Right atrium auricular region (tissue), 2 donors: ENCODE data around the gene MED28. TPM values are rescaled to one million over a fixed set of nuclear protein-coding genes. Genes with fewer than 3 reads are reported as not detected.
A peak's percentile ranks its signal among the peaks of the same experiment; 100 is the strongest.
"Not testable (repeated sequence)": the region's sequence is repeated elsewhere in the genome, so short reads cannot be mapped to it uniquely, and the experiment has no call there.

Experiments
- DNase-seq: peaks from one replicate; pipeline ENCODE4 v3.0.0-alpha.2; 2019; ENCODE audit warnings: low spot score
- H3K27ac ChIP-seq, 2 donors: fragments of 200-600 bp; sonication (generic); 1 replicate in 1 of 2; 2 replicates in 1 of 2; pipeline ENCODE4 v1.5.1; 2016 to 2019
- H3K27me3 ChIP-seq, 2 donors: fragments of 200-600 bp; sonication (generic); one replicate each; pipeline versions ENCODE4 v1.5.1 to v1.6.0; 2017 to 2019
- H3K36me3 ChIP-seq: fragments of 200-600 bp; sonication (generic); one replicate; pipeline ENCODE4 v1.5.1; 2016
- H3K4me1 ChIP-seq, 2 donors: fragments of 200-600 bp; sonication (generic); one replicate each; pipeline versions ENCODE4 v1.5.1 to v1.6.0; 2017 to 2019
- H3K4me3 ChIP-seq, 2 donors: fragments of 200-600 bp; sonication (generic); 1 replicate in 1 of 2; 2 replicates in 1 of 2; pipeline ENCODE4 v1.5.1; 2017 to 2019; ENCODE audit warnings: mild to moderate bottlenecking in 1 of 2, moderate library complexity in 1 of 2
- H3K9me3 ChIP-seq, 2 donors: fragments of 200-600 bp; sonication (generic); one replicate each; pipeline ENCODE4 v1.5.1; 2019
- total RNA-seq, 2 donors: library from RNA; depleted of rRNA; stranded (reverse); fragments of >200 nt; gene quantifications; one replicate each; pipeline ENCODE4 v1.1.0, GENCODE V29; 2016
- TF ChIP-seq, protein P1 (sequence below), 2 donors: fragments of 200-600 bp; sonication (generic); IDR thresholded peaks; one replicate each; pipeline ENCODE4 v1.5.1; 2019; ENCODE audit warnings: antibody characterized with exemption in 2 of 2

Gene MED28, protein sequence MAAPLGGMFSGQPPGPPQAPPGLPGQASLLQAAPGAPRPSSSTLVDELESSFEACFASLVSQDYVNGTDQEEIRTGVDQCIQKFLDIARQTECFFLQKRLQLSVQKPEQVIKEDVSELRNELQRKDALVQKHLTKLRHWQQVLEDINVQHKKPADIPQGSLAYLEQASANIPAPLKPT
- 1 to 10 TPM; 5.1 to 5.9 TPM for total RNA-seq

DNA sequence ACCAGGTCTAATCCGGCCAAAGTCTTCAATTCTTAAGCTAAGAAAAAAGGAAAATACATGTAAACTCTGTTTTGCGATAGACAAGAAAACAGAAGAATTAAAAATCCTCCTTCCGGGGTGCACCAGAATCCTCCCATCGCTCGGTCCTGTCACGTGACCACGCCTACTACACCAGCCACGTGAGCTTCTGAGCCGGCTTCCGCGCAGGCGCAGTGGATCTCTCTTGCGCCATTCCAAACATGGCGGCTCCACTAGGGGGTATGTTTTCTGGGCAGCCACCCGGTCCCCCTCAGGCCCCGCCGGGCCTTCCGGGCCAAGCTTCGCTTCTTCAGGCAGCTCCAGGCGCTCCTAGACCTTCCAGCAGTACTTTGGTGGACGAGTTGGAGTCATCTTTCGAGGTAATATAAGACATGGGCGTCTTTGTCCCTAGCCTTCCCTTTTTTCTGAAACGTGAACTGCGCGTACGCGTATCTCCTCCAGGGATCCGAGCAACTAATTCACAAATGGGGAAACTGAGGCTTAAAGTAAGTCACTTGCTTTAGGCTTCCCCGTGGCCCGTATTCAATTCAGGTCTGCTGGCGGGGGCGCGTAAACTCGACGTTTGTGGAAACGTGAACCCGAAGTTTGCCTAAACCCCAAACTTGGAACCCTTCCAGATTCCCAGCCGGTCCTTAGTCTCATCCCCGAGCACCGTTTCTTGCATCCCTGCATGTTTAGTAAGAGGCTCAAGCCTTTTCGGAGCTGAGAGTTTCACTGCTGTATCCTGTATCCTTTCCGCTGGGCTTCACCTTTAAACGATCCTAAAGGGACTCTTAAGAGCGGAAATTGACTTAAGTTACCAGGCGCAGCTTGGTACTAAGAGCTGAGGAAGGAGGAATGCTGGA lies at the start of gene MED28:
Gene MED28, plus strand, starts transcription at position 226 of the 884 bp plus-strand sequence. Its CDS starts 14 bp downstream, at position 240.
- TF ChIP-seq, protein P1, sequence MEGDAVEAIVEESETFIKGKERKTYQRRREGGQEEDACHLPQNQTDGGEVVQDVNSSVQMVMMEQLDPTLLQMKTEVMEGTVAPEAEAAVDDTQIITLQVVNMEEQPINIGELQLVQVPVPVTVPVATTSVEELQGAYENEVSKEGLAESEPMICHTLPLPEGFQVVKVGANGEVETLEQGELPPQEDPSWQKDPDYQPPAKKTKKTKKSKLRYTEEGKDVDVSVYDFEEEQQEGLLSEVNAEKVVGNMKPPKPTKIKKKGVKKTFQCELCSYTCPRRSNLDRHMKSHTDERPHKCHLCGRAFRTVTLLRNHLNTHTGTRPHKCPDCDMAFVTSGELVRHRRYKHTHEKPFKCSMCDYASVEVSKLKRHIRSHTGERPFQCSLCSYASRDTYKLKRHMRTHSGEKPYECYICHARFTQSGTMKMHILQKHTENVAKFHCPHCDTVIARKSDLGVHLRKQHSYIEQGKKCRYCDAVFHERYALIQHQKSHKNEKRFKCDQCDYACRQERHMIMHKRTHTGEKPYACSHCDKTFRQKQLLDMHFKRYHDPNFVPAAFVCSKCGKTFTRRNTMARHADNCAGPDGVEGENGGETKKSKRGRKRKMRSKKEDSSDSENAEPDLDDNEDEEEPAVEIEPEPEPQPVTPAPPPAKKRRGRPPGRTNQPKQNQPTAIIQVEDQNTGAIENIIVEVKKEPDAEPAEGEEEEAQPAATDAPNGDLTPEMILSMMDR (IDR thresholded peaks at IDR 0.05), result peak in 1 of 2 donors; percentile 40
- H3K4me1 ChIP-seq, result peaks cover 0 to 43% of the 10 kb centered on the region in 2 donors

DNA sequence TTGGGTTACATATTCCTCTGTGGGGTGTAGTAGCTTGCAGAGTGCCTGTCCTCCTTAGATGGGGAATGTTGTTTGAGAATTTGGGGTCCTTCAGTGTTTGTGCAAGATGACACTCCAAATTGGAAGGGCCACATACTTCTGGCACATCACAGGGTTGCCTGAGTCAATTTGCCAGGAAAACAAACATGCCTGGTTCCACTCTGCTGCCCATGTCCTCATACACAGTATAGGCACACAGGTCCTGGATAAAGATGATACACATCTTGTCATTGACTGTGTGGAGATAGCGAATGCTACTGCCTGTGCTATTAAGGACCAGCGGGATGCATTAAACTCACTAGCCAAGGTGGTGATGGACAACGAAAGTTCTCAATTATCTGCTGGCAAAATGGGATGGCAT lies 48.6 kb upstream of the MED28 start:
- TF ChIP-seq, protein P1 (IDR thresholded peaks at IDR 0.05), result no peak
- Histone ChIP-seq H3K27ac (no peak overlapping the region), H3K36me3 (no peaks in the 10 kb centered on the region), H3K27me3 (no peaks in the 10 kb centered on the region), H3K9me3 (no peaks in the 10 kb centered on the region), H3K4me1 (no peaks in the 10 kb centered on the region), H3K4me3 (no peak overlapping the region)
- DNase-seq, result no peak

More for the DNA sequence above, at the start of gene MED28:
- Histone ChIP-seq H3K27me3 (no peaks in the 10 kb centered on the region), H3K4me3 (peak within 1 kb of the TSS; percentile 85 to 94), H3K36me3 (no peaks in the 10 kb centered on the region), H3K27ac (peak within 1 kb of the TSS; percentile 83 to 88), H3K9me3 (no peaks in the 10 kb centered on the region)
- DNase-seq, result peak; percentile 98

DNA sequence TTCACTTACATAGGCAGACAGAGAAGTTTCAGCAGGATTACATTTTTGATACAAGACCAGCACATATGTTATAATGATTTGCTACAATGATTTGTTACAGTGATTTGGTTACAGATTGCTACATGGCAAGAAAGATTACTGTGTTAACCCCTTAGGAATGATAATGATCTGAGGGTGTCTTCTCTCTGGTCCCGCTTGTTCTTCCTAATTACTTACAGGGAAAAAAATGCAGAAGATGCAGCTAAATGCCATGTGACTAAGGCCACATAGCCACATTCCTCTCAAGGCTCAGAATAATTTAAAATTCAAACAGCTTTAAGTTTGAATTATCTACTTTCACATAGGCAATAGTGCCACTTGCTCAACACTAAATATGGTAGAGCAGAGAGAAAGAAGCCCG lies 47.2 kb upstream of the MED28 start:
- Histone ChIP-seq H3K4me3 (no peak overlapping the region), H3K27ac (no peak overlapping the region), H3K4me1 (no peaks in the 10 kb centered on the region), H3K27me3 (no peaks in the 10 kb centered on the region), H3K36me3 (no peaks in the 10 kb centered on the region), H3K9me3 (no peaks in the 10 kb centered on the region)
- DNase-seq, result no peak
- TF ChIP-seq, protein P1 (IDR thresholded peaks at IDR 0.05), result no peak

DNA sequence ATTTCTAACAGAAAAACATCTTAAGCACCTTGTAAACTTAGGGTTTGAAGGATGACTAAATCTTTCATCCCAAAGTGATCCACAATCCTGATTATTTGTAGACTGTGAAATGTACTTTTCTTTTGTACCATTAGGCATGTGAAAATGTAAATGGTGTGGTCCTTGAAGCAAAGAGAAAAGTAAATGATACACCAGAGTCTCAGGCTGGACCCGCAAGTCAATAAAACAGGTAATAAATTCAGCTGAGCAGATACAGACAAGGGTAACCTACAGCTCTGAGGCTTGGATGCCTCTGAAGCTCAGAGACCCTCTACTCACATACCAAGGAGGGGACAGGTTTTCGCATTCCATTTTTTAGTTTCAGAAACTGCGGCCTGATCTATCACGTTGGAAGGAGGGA lies 40.2 kb upstream of the MED28 start:
- TF ChIP-seq, protein P1 (IDR thresholded peaks at IDR 0.05), result no peak
- Histone ChIP-seq H3K9me3 (no peaks in the 10 kb centered on the region), H3K4me3 (no peak overlapping the region), H3K4me1 (peaks cover 0 to 19% of the 10 kb centered on the region in 2 donors), H3K27me3 (no peaks in the 10 kb centered on the region), H3K36me3 (no peaks in the 10 kb centered on the region), H3K27ac (no peak overlapping the region)
- DNase-seq, result no peak

DNA sequence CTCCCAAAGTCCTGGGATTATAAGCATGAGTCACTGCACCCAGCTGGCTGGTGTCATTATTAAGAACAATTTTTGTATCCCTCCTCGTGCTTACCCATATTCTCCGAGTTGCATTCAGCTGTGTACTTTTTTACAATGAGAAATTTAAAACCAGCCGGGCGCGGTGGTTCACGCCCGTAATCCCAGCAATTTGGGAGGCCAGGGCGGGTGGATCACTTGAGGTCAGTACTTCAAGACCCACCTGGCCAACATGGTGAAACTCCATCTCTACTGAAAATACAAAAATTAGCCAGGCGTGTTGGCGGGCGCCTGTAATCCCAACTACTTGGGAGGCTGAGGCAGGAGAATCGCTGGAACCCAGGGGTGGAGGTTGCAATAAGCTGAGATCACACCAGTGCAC lies 39.3 kb upstream of the MED28 start:
- DNase-seq, H3K36me3 ChIP-seq, H3K4me3 ChIP-seq, H3K9me3 ChIP-seq, H3K27me3 ChIP-seq, H3K27ac ChIP-seq: not testable (repeated sequence)
- peaks cover 0 to 23% of the 10 kb centered on the region in 2 donors for H3K4me1 ChIP-seq

DNA sequence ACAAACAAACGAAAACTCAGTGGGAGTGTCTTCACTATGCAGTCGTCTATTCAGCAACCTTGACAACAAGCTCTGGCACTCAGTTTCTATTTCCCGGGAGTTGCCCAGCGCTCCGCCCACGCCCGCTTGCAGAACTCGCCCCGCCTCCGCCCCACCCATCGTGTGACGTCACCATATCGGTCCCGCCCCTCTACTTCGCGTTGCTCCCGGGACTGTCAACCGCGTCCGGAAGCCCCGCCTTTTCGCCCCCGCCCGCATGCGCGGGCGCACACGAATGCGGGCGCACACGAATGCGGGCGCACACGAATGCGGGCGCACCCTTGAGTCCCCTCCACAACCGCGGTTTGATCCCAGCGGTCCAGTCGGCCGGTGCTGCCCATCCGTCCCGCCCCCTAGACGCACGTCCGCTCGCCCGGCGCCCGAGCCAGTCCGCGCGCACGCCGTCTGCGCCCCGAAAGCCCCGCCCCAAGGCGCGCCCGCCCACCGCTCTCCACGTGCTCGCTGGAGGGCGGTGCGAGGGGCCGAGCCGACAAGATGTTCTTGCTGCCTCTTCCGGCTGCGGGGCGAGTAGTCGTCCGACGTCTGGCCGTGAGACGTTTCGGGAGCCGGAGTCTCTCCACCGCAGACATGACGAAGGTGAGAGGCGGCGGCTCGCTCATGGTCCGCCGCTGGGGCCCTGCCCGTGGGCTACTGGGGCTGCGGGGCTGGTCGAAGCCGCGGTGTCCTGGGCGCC lies 37.3 kb upstream of the MED28 start, which contains the start of gene LAP3:
Gene LAP3, plus strand, starts transcription at position 267 of the 733 bp plus-strand sequence. Its CDS starts 268 bp downstream, at position 535.
- Histone ChIP-seq H3K4me3 (peak within 1 kb of the TSS; percentile 74 to 81), H3K9me3 (no peaks in the 10 kb centered on the region), H3K27me3 (no peaks in the 10 kb centered on the region), H3K27ac (peak within 1 kb of the TSS; percentile 87 to 94), H3K36me3 (peaks cover 10% of the 10 kb centered on the region), H3K4me1 (peaks cover 0 to 36% of the 10 kb centered on the region in 2 donors)
- peak; percentile 99 for DNase-seq
- TF ChIP-seq, protein P1 (IDR thresholded peaks at IDR 0.05), result no peak
